Astrocyte of the spinal cord (primary cell): Measurements from ENCODE around the gene CCDC93.

Source experiments
- DNase-seq: peaks from one replicate; pipeline ENCODE4 v3.0.0; 2011; ENCODE audit warnings: low read depth, low spot score
- H3K4me3 ChIP-seq: 2 replicates; pipeline ENCODE4 v1.5.1; 2011; ENCODE audit warnings: low read depth, mild to moderate bottlenecking, low read length, moderate library complexity
- in situ Hi-C: cut with HindIII; loops from 2 replicates; pipeline ENCODE4 v1.10.0; 2017; ENCODE audit warnings: low sequenced_read_pairs
- TF ChIP-seq, protein P1 (sequence below): IDR thresholded peaks from 2 replicates; pipeline ENCODE4 v1.5.1; 2012; ENCODE audit warnings: low read depth, mild to moderate bottlenecking, low read length, inconsistent platforms

The CCDC93 gene

GRCh38 chr2:118056801-118057200, 42.9 kb upstream of the CCDC93 start:
- TF ChIP-seq, protein P1, sequence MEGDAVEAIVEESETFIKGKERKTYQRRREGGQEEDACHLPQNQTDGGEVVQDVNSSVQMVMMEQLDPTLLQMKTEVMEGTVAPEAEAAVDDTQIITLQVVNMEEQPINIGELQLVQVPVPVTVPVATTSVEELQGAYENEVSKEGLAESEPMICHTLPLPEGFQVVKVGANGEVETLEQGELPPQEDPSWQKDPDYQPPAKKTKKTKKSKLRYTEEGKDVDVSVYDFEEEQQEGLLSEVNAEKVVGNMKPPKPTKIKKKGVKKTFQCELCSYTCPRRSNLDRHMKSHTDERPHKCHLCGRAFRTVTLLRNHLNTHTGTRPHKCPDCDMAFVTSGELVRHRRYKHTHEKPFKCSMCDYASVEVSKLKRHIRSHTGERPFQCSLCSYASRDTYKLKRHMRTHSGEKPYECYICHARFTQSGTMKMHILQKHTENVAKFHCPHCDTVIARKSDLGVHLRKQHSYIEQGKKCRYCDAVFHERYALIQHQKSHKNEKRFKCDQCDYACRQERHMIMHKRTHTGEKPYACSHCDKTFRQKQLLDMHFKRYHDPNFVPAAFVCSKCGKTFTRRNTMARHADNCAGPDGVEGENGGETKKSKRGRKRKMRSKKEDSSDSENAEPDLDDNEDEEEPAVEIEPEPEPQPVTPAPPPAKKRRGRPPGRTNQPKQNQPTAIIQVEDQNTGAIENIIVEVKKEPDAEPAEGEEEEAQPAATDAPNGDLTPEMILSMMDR = no peak
- in situ Hi-C loops = no loop called here
- DNase-seq = no peak
- no peak overlapping the region for H3K4me3 ChIP-seq

- DNase-seq = no peak
- TF ChIP-seq, protein P1 = no peak
- in situ Hi-C loops = no loop called here
- H3K4me3 ChIP-seq = no peak overlapping the region
These were observed 42.3 kb upstream of the CCDC93 start for GRCh38 chr2:118056165-118056534.

- DNase-seq = no peak
- H3K4me3 ChIP-seq = no peak overlapping the region
- TF ChIP-seq, protein P1 = no peak
- in situ Hi-C loops = no loop called here
These were observed 41.8 kb upstream of the CCDC93 start for GRCh38 chr2:118055512-118056164.

- TF ChIP-seq, protein P1 = no peak
- no peak overlapping the region for H3K4me3 ChIP-seq
- DNase-seq = no peak
- in situ Hi-C loops = no loop called here
These were observed 40.5 kb upstream of the CCDC93 start for GRCh38 chr2:118054213-118055008.

GRCh38 chr2:118053681-118054080, 39.8 kb upstream of the CCDC93 start:
- no peak for DNase-seq
- TF ChIP-seq, protein P1 = no peak
- in situ Hi-C loops = no loop called here
- no peak overlapping the region for H3K4me3 ChIP-seq

DNA sequence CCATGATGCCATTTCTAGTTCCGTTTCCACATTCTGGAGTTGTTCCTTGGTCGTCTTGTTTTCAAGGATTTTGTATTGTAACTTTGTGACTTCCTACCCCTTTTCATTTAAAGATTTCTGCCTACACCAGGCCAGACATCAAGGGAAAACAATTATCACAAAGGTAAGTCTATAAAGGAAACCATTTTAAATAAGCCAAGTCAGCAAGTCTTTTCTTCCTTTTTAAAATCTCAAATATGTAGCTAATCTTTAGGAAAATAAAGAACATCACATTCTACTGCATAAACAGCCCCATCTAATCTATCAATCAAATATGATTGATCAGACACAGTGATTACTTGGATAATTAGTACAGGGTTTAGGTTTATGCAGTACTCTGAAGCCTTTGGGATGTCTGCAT, 38.6 kb upstream of the CCDC93 start:
- no peak overlapping the region for H3K4me3 ChIP-seq
- in situ Hi-C loops = no loop called here
- DNase-seq = no peak
- TF ChIP-seq, protein P1 = no peak
